HG03342 (cell line): ENCODE data around the gene DGCR6.
"Not testable (repeated sequence)": the region's sequence is repeated elsewhere in the genome, so short reads cannot be mapped to it uniquely, and the experiment has no call there.

Experiments
- ATAC-seq: cut with Tn5 transposase; IDR thresholded peaks from one replicate; pipeline ENCODE4 v1.9.1; 2021; ENCODE audit warnings: mild to moderate bottlenecking, moderate library complexity; ENCODE audit not compliant: unreplicated experiment

The DGCR6 gene

DNA sequence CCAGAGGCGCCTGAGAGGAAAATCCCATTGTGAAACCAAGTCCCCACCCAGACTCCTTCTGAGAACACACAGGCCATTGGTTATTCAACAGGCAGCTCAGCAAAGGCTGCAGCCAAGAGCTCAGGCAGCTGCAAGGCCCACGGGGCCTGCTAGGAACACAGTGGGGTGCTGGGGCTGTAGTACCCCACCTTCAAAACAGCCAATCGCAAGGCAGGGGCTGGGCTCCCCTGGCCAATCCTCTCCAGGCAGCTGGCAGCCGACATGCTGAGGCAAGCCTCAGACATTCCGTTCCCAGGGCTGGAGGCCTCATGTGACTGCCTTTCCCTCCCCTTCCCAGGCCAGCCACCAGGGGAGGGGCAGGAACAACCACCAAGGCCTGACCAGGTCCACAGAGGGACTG is 23.3 kb downstream of the DGCR6 start:
- no peak for ATAC-seq

DNA sequence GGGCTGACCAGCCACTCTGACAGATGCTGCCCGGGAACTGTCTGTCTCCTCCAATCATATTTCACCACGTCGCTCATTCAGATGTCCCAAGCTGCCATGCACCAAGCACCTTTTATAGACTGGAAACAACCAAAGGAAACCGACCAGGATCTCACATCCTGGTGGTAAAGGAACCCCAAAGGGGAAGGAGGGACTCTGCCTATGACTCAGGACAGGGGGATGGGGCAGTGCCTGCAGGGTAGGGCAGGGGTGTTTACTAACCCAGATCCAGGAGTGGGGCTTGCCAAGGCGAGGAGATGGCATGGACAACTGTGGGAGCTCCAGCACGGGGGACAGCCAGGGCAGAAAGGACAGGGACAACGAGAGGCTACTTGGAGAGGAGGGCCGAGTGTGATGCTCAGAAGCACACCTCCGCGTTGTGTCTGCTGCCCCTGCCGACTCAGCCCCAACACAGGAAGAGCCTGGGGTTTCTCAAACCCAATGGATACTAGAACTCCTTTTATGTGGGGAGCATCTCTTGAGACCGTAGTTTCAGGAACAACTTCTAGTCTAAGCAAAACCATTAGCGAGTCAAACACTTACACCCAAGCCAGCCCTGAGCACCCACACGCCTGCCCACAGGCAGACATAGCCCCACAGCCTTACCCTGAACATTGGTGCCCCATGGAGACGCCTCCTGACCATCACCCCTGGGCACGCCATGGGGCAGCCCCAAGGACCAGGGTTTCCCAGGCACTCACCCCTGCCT is 26.0 kb downstream of the DGCR6 start:
- ATAC-seq, result no peak

DNA sequence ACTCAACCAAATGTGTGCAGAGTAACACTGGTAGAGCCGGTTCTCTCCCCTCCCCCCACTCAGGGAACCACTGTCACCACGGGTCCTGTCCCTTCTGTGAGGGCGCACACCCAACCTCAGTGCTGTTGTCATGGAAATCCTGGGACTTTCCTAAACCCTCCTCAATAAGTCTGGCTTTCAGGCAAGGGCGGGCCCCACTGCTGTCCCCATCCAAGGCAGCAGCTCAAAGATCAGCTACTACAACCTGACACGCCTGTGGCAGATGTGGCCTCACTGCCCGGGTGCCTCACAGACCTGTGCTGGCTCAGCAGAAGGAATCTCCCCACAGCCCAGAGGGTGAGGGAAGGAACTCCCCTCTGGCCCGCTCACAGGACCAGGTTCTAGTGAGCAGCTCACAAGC is 27.8 kb downstream of the DGCR6 start:
- ATAC-seq, result no peak

DNA sequence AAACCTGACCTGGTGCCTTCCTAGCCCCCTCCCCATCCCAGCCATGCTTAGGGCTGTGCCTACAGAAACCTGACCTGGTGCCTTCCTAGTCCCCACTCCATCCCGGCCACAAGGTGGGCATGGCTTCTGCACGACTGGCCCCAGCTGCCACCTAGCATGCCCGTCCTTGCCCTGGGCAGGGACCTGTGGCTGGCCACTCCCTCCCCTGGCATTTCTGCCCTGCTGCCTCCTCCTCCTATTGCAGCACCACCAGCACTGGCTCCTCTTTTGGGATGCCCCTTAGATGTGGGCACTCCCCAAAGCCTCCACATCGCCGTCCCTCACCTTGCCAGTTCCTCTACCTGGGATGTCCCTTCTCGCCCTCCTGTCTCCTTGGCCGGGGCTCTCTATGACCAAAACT is 28.6 kb downstream of the DGCR6 start:
- not testable (repeated sequence) for ATAC-seq

DNA sequence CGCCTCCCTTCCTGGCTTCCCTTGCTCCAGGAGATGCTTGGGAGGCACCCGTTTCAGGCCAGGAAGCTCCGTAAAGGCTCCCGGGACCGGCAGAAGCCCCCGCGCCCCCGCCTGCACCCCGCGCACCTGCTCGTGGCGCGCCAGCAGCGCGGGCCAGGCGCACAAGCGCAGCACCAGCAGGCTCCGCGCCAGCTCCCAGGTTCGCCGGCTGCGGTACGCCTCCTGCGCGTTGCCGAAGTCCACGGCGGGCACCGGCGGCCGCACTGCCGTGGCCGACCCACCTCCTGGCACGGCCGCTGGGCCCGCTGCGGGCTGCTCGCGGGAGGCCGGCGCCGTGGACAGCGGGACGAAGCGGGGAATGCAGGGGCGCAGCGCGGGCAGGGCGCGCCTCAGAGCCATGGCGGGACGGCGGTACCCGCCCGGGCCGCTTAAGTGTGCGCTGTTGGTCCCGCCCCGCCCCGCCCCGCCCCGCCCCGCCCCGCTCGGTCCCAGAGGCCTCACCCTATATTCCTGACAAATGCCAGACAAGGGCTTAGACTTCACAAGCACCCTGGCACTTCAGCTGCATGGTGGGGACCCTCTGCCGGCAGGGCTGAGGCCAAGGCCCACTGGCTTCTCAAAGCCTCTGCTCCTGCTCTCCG is 29.9 kb downstream of the DGCR6 start, which contains the start of gene PRODH:
PRODH (minus strand) TSS at position 405 of the 641 bp plus-strand sequence; CDS start at position 399, 6 bp downstream.
- ATAC-seq, result no peak

DNA sequence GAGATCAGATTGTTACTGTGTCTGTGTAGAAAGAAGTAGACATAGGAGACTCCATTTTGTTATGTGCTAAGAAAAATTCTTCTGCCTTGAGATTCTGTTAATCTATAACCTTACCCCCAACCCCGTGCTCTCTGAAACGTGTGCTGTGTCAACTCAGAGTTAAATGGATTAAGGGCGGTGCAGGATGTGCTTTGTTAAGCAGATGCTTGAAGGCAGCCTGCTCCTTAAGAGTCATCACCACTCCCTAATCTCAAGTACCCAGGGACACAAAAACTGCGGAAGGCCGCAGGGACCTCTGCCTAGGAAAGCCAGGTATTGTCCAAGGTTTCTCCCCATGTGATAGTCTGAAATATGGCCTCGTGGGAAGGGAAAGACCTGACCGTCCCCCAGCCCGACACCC is 32.6 kb downstream of the DGCR6 start:
- not testable (repeated sequence) for ATAC-seq

DNA sequence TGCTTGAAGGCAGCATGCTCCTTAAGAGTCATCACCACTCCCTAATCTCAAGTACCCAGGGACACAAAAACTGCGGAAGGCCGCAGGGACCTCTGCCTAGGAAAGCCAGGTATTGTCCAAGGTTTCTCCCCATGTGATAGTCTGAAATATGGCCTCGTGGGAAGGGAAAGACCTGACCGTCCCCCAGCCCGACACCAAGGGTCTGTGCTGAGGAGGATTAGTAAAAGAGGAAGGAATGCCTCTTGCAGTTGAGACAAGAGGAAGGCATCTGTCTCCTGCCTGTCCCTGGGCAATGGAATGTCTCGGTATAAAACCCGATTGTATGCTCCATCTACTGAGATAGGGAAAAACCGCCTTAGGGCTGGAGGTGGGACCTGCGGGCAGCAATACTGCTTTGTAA is 41.0 kb downstream of the DGCR6 start:
- not testable (repeated sequence) for ATAC-seq

DNA sequence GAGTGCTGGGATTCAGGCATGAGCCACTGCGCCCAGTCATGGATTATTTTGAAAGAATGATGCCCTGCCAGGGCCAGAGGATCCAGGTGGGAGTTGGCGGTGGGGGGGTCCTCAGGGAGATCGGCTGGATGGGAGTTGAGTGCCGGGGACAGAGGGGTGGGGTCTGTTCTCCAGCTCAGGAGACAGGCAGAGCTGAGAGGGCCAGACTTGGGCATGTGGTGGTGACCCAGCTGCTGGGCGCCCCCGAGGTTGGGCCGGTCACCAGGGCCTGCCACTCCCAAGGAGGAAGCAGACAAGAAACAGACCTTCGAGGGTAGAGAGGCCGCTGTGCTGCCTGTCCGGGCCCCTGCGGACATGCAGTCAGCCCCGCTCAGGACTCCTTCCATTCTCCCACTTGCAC is 41.8 kb downstream of the DGCR6 start:
- ATAC-seq, result no peak

DNA sequence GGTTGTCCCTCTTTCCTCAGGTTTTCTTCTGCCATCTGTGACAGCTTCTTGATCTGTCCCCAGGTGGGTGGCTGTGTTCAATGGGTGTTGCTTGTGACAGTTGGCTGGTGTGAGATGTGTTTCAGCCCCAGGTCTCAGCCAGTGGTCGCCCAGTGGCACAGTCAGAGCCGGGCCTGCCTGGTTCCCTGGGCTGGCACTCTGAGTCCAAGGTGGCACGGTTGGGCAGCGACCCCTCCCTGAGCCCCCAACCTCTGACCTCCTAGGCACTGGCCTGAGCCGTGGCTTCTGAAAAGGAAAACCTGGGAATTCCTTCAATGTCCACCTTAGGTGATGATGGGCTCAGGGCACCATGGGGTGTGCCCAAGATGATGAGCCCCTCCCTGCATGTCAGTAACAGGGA is 44.0 kb downstream of the DGCR6 start:
- no peak for ATAC-seq

DNA sequence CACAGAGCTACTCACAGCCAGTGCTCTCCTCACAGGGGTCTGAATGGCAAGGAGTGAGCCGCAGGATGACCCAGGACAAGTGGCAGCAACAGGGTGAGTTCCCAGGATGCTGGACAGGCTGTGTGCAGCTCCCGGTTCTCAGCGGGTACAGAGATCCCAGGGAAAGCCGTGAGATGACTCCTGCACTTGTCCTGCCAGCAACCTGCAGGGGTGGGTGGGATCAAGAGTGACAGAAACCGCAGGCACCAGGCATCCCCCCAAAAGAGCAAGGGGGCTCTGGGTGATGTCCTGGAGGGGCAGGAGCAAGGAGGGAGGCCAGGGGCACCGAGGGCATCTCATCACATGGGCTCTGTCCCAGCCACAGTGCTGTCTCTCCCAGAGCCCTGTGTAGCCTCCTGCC is 45.9 kb downstream of the DGCR6 start:
- no peak for ATAC-seq

DNA sequence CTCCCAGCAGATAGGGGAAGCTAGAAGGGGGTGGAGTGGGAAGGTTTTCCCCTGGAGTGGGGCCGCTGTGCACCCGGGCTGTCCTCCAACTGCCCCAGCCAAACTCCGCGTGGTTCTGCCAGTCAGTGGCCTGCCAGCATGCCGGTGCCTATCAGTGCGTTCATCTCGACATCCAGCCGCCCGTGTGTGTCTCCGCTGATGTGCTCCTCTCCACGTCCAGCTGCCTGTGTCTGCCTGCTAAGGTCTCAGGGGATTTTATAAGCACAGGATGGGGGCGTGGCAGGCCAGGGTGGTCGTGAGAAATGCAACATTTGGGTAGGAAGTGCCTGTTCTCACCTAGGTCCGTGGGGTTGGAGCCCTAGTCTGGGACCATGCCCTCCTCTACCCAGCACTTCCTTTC is 47.0 kb downstream of the DGCR6 start:
- not testable (repeated sequence) for ATAC-seq

DNA sequence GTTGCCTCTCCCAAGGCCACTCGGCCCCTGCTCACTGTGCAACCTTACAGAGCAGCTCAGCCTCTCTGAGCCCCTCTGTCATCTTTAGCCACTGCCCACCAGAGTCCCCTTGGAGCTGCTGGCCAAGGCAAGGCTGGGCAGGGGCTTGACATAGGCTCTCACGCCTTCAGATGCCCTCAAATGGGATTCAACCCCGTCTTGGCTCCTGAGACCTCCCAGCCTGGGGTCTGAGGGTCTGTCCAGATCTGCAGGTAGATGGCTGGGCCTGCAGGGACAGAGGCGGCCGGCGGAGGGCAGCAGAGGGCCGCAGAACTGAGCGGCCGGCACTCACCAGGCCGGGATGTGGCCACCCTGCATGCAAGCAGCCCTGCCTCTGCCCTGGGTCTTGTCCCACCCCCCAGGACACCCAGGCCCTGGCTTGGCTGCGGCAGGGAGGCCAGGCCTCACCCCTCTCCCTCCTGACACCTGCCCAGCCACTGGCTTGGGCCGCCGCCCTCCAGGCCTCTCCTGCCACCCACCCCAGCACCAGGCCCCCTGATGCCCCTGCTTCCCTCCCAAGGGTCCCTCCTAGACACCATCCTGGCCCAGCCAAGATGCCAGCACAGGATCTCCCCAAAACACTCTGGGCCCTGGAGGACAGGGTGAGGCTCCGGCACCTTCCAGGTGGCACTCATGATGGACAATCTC is 48.3 kb downstream of the DGCR6 start:
- not testable (repeated sequence) for ATAC-seq

DNA sequence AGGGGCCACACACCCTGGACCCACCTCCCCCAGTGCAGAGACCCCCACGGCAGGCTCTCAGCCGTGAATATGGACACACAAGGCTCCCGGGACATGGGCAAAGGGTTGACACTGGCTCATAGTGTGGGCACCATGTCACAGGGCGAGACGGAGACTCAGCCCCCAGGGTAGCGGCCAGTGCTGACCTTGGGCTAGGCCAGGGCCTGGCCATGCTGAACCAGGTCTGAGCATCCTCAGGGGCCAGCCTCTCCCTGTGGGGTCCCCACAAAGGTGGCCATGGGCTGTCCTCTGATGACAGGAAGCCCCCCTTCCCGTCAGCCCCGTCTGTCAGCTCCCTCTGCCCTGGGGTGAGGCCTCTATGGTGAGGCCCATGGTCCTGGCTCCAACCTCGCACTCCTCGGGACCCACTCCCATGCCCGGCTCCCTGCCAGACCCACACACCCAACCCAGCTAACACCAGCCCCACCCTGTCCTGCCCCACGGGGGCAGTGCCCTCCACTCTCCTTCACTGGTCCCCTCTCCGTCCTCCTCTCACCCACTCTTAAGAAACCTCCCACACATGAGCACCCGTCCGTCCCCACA is 49.0 kb downstream of the DGCR6 start:
- no peak for ATAC-seq

DNA sequence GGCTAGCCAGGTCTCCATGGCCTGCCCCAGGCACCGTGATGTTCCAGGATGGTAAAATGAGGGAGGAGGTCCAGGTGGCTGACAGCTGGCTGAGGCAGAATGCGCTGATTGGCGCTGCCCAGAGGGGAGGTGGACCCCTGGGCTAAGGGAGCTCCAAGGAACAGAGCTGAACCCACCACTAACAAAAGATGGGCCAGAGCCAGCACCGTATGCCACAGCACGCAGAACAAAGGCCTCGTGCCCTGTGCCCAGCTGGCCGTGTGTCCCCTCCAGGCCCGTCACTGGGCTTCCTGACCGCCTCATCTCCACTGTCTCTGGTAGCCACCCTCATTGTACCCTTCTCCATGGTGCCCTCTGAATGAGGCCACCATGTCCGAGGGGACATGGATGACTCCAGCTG is 49.6 kb downstream of the DGCR6 start:
- no peak for ATAC-seq

DNA sequence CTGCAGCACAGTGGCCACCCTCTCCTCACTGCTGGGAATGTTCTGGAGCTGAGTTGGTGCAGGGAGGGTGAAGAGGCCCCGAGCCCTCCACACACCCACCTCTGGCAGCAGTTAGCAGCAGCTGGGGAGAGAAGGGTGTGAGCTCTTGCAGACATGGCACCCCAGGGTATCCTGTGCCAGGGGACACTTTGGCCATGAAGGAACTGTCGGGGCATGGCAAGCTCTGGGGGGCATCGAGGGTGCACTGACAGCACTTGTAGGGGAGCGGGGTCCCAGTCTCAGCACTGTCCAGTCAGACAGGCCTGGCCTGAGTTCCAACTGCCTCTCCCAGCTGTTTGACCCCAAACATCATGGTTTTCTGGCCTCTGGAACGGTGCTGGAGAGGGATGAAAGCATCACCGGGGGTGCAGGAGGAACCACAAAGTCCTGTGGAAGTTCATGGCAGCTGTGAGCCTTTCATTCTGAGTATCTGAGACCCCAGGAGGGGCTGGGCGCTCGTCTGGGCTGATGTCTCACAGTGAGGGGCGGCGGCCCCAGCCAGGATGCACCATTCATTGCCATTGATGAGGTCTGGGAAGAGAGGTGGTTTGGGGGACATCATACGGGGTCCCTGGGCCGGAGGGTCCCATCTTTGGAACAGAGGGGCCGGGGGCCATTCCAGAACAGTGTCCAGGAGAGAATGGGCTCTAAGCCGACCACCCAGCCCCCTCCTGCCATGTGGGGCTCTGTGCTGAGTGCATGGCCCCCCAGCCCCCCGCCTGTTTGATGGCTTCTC is 50.2 kb downstream of the DGCR6 start:
- not testable (repeated sequence) for ATAC-seq

DNA sequence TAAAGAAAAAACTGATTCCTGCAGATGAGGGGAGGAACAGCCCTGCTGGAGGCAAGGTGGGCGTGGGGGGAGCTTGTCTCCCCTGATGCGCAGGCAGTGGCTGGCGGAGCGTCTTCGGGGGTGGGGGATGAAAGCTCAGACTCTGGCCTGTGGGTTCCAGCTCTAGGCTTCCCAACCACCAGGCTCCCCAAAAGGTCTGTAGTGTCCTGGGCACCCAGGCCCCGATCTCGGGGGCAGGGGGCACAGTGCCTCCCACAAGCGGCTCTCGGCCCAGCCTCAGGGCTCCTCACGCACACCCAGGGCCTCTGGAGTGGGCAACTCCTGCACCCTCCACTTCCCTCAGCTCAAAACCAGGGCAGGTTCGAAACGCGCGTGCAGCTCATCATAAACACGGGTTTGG is 50.8 kb downstream of the DGCR6 start:
- not testable (repeated sequence) for ATAC-seq

DNA sequence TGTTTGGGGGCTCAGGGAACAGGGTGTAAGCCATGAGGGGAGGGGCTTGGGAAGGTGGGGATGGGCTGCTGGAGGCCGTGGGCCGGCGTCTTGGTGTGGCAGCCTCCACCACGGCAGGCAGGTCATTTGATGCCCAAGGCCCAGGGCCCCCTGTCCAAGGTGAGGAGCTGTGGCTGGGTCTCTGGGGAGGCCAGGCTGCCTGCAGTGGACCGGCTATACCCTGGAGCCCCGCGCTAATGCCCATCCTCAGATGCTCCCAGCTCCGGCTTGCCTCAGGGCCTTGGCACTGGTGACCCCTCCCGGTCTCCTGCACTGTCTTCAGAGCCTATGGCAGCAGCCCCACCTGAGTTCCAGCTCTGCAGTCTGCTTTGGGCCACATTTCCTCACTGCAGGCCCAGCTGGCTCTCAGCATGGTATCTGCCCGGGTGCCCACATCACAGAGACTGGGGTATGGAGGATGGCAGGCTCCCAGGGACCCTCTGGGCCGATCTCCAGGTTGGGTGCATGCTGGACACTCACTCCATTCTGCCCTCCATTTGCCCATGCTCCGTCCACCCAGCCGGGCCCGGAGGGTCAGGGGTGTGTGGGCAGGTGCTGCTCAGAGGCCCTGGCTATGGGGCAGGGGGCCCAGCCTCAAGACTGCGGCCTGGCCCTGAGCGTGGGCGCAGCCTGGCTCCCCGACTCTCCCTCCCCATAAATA is 51.7 kb downstream of the DGCR6 start:
- ATAC-seq, result not testable (repeated sequence)

DNA sequence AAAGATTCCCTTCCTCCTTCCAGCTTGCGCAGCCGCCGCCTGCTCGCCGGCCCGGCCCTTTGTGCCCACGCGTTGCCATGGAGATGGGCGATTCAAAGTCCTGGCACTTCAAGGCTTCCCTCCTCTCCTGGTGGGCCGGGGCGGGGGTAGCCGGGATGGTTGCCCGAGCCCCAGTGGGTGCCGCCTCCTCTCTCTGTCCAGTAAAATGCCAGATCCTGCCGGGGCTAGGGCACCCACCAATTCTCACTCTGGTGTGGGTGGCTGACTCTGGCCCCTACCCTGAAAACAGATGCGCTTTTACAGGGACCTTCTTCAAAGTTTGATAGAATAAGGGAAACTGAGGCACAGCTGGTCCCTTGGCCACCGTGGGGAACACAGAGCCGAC is 52.2 kb downstream of the DGCR6 start:
- not testable (repeated sequence) for ATAC-seq

DNA sequence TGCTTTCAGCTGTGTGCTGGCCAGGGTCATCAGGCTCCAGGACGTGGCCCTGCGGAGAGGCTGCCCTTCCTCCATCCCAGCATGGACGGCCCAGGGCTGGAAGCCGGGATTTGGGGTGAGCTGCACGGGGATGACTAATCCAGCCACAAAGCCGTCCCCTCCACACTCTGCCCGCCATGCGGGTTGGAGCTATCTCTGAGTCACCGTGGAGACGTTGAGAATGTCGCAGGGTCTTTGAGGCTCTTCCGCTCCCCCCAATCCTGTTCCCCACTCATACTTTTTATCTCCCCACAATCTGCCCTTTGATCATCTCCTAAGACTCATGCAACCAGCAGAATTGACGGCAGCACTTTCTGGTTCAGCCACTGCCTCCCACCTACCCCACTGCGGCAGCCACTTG is 52.6 kb downstream of the DGCR6 start:
- not testable (repeated sequence) for ATAC-seq

DNA sequence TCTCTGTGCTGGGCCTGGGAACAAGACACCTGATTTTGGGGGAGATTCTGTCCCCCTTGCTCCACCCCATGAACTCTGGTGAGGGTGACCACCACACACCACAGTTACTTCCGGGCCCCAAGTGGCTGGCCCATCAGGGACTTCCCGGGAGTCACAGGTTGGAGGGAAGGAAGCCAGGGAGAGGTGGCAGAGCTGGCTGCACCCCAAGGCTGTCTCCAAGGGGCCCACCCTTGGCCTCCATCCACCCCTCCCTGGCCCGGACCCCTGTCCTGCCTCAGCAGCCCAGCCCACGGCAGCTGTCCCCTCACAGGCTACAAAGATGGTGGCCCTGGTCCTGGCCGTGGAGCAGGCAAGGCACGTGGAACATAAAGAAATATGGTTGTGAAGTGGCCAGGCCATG is 53.1 kb downstream of the DGCR6 start:
- not testable (repeated sequence) for ATAC-seq
